Measurements from ENCODE around the gene BRMS1L. TPM values are rescaled to one million over a fixed set of nuclear protein-coding genes. Genes with fewer than 3 reads are reported as not detected.
A peak's percentile ranks its signal among the peaks of the same experiment; 100 is the strongest.
"Not testable (repeated sequence)": the region's sequence is repeated elsewhere in the genome, so short reads cannot be mapped to it uniquely, and the experiment has no call there.

Gene BRMS1L
- total RNA-seq, 2 donors from 2014 or later: 5.2 to 6.6 TPM

GRCh38 chr14:35821564-35822411 is 4.3 kb upstream of the BRMS1L start:
- Histone ChIP-seq H3K36me3 (no peaks in the 10 kb centered on the region), H3K4me3 (no peak overlapping the region), H3K9me3 (no peaks in the 10 kb centered on the region), H3K27me3 (replicated peaks; ENCODE audit: insufficient read depth) (no peaks in the 10 kb centered on the region), H3K4me1 (replicated peaks) (no peaks in the 10 kb centered on the region), H3K27ac (no peak overlapping the region)
- 30% methylated on average over 7 of the region's 7 CpGs for WGBS
- DNase-seq (ENCODE audit: low spot score): no peak
- intact Hi-C loops (cut with DNase I): no loop called here
- TF ChIP-seq POLR2AphosphoS5 (IDR thresholded peaks at IDR 0.05): no peak
- TF ChIP-seq, protein P1, sequence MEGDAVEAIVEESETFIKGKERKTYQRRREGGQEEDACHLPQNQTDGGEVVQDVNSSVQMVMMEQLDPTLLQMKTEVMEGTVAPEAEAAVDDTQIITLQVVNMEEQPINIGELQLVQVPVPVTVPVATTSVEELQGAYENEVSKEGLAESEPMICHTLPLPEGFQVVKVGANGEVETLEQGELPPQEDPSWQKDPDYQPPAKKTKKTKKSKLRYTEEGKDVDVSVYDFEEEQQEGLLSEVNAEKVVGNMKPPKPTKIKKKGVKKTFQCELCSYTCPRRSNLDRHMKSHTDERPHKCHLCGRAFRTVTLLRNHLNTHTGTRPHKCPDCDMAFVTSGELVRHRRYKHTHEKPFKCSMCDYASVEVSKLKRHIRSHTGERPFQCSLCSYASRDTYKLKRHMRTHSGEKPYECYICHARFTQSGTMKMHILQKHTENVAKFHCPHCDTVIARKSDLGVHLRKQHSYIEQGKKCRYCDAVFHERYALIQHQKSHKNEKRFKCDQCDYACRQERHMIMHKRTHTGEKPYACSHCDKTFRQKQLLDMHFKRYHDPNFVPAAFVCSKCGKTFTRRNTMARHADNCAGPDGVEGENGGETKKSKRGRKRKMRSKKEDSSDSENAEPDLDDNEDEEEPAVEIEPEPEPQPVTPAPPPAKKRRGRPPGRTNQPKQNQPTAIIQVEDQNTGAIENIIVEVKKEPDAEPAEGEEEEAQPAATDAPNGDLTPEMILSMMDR (IDR thresholded peaks at IDR 0.05): peak in 3 of 4 experiments; percentile 23 to 45 (median 31)

- 65% methylated on average over 3 of the region's 3 CpGs for WGBS
These were observed 3.6 kb upstream of the BRMS1L start for GRCh38 chr14:35822501-35822900.

GRCh38 chr14:35824446-35825165 is 1.5 kb upstream of the BRMS1L start:
- H3K4me1 ChIP-seq (replicated peaks); DNase-seq (ENCODE audit: low spot score); H3K9me3 ChIP-seq; H3K27me3 ChIP-seq (replicated peaks; ENCODE audit: insufficient read depth); H3K27ac ChIP-seq; intact Hi-C loops (cut with DNase I); H3K36me3 ChIP-seq; H3K4me3 ChIP-seq: not testable (repeated sequence)
- WGBS: 90% methylated on average over 27 of the region's 55 CpGs

More at GRCh38 chr14:35822501-35822900, 3.6 kb upstream of the BRMS1L start:
- no peak for DNase-seq (ENCODE audit: low spot score)
- H3K4me3 ChIP-seq: no peak overlapping the region
- H3K27me3 ChIP-seq (replicated peaks; ENCODE audit: insufficient read depth): no peaks in the 10 kb centered on the region
- H3K9me3 ChIP-seq: no peaks in the 10 kb centered on the region
- H3K36me3 ChIP-seq: no peaks in the 10 kb centered on the region
- no peak overlapping the region for H3K27ac ChIP-seq
- intact Hi-C loops (cut with DNase I): no loop called here
- no peaks in the 10 kb centered on the region for H3K4me1 ChIP-seq (replicated peaks)
- TF ChIP-seq, protein P1 (IDR thresholded peaks at IDR 0.05): no peak
- TF ChIP-seq POLR2A (IDR thresholded peaks at IDR 0.05) (no peak), POLR2AphosphoS5 (IDR thresholded peaks at IDR 0.05) (no peak)

GRCh38 chr14:35825968-35826217 is 245 bp upstream of the BRMS1L start:
- H3K9me3 ChIP-seq: no peaks in the 10 kb centered on the region
- H3K36me3 ChIP-seq: no peaks in the 10 kb centered on the region
- no peaks in the 10 kb centered on the region for H3K4me1 ChIP-seq (replicated peaks)
- H3K27ac ChIP-seq: peak overlapping the region; percentile 99 to 100
- intact Hi-C loops (cut with DNase I): no loop called here
- WGBS: under 1% methylated on average over 6 of the region's 6 CpGs
- H3K27me3 ChIP-seq (replicated peaks; ENCODE audit: insufficient read depth): no peaks in the 10 kb centered on the region
- DNase-seq (ENCODE audit: low spot score): no peak
- H3K4me3 ChIP-seq: peak overlapping the region; percentile 94 to 98
- TF ChIP-seq POLR2A (IDR thresholded peaks at IDR 0.05): no peak
- no peak for TF ChIP-seq POLR2AphosphoS5 (IDR thresholded peaks at IDR 0.05)
- TF ChIP-seq, protein P1 (IDR thresholded peaks at IDR 0.05): no peak

DNA sequence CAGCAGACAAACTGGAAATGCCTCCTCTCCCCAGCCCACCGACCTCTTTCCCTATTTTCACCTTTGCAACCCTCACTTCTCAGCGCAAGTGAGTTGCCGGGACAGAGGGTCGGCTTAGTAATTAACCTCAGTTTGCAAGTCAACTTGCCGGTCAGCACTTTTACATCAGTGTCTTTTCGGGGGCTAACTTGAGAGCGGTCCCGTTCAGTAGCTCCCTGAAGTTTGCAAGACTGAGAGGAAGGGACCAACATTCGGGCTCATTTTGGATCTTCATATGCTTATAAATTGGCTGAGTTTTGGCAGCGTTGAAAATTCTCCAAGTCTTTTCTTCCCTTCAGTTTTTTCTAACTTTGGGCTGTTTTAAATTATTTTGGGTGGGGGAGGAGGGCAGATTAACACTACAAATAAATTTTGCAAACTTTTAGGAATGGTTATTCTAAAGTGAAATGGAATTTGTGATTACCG is 846 bp downstream of the BRMS1L start:
- no peaks in the 10 kb centered on the region for H3K9me3 ChIP-seq
- H3K4me1 ChIP-seq (replicated peaks): no peaks in the 10 kb centered on the region
- peak overlapping the region; percentile 94 to 98 for H3K4me3 ChIP-seq
- intact Hi-C loops (cut with DNase I): no loop called here
- no peak for DNase-seq (ENCODE audit: low spot score)
- H3K27ac ChIP-seq: peak overlapping the region; percentile 99 to 100
- no peaks in the 10 kb centered on the region for H3K36me3 ChIP-seq
- no peaks in the 10 kb centered on the region for H3K27me3 ChIP-seq (replicated peaks; ENCODE audit: insufficient read depth)
- WGBS: 1% methylated on average over 11 of the region's 11 CpGs
- no peak for TF ChIP-seq POLR2AphosphoS5 (IDR thresholded peaks at IDR 0.05)
- no peak for TF ChIP-seq POLR2A (IDR thresholded peaks at IDR 0.05)
- TF ChIP-seq, protein P1 (IDR thresholded peaks at IDR 0.05): no peak

Measured in prostate gland (tissue), 2 donors.